ENCODE data around the gene WIPF1.

Gene WIPF1

DNA sequence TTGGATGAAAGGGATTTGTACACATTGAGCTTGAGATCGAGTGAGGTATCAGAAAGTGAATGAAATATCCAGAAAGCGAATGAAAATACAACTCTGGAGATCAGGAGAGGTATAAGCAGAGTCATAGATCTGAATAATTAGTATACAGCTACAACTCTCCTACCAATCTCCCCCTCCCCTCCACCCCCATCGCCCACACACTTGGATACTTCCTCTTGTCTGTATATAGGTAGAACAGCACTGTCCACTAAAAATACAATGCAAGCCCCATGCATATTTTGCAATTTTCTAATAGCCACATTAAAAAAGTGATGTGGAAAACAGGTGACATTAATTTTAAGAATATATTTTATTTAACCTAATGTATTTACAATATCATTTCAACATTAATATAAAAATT is 23.7 kb upstream of the WIPF1 start:
- DNase-seq (ENCODE audit: low read depth): no peak

DNA sequence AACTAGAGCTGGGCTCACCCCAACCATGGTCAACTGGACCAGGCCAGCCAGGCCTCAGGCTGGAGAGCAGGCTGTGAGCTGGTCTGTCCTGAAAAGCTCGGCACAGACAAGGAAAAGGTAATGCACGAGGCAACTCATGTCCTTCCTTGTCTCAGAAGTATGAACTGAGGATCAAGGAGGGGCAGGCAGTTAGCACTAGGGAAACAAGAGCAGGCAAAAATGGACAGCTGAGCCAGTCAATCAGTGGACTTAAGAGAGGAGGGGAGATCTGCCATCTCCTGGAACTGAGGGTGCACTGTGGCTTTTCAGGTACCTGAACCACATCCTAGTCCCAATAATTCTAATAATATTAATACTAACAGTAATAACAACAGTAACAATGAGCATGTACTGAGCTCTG is 20.6 kb upstream of the WIPF1 start:
- no peak for DNase-seq (ENCODE audit: low read depth)

DNA sequence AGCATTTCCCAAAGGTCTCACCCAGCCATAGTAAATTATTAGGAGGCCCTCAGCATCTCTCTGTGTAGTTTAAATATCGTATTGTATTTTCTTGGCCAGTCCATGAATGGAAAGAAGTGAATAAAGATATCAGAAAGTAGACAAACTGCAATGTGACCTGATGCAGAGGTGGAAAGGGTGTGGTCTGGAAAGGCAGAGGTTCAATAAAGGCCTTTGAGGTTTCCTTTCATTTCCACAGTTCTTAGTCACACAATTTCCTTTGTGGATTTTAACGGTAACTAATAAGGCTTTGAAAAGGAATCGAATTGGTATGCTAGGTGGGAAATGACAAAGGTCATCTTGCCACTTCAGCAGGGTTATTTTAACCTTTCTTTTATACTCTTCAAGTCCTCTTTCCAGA is 20.1 kb upstream of the WIPF1 start:
- DNase-seq (ENCODE audit: low read depth): no peak

GRCh38 chr2:174617120-174617519 is 19.5 kb upstream of the WIPF1 start:
- DNase-seq (ENCODE audit: low read depth): no peak

- no peak for DNase-seq (ENCODE audit: low read depth)
These were observed 18.4 kb upstream of the WIPF1 start for GRCh38 chr2:174615871-174616436.

DNA sequence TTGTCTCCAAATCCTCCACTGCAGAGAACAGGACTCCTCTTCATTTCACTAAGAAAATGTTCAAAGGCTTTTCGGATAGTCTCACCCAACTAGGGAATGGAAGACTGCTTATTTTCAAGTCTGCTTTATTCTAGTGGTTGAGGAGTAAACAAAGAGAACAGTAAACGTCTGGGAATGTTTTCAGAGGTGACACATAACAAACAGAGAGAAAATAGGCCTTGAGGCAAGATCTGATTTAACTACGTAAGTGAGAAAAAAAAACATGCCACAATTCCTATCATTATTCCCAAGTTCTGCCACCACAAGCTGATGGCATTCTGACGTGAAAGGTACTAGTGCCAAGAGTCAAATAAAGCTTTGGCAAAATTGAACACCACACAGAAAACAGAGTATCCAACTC is 16.7 kb upstream of the WIPF1 start:
- DNase-seq (ENCODE audit: low read depth): no peak

GRCh38 chr2:174613531-174613930 is 15.9 kb upstream of the WIPF1 start:
- no peak for DNase-seq (ENCODE audit: low read depth)

- no peak for DNase-seq (ENCODE audit: low read depth)
These were observed 15.4 kb upstream of the WIPF1 start for GRCh38 chr2:174612970-174613369.

DNA sequence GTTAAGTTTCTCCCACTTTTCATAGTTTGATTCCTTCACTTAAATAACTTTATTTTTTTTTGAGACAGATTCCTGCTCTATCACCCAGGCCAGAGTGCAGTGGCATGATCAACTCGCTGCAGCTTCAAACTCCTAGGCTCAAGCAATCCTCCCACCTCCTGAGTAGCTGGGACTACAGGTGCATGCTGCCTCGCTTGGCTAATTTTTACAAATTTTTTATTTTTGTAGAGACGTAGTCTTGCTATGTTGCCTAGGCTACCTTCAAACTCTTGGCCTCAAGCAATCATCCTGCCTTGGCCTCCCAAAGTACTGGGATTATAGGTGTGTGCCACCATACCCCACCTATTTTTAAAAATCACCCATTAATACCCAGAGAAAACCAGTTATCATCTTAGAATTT is 14.2 kb upstream of the WIPF1 start:
- DNase-seq (ENCODE audit: low read depth): no peak

DNA sequence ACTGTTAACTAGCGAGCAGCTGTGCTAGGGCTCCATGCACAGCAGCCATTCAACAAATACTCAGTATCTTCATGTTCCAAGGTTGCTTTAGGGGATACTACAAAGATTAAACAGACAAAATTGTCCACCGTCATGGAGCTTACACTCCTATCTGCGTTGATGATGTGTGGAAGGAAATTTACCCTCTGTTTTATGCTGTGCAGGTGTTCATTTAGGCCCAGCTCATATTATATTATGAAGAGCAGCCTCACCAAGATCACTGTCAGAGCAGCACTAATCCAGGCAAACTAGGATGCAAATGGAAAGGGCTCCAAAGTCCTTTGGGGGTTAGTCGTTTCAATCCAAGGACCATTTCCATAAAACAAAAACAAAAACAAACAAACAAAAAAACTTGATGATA is 13.4 kb upstream of the WIPF1 start:
- no peak for DNase-seq (ENCODE audit: low read depth)

DNA sequence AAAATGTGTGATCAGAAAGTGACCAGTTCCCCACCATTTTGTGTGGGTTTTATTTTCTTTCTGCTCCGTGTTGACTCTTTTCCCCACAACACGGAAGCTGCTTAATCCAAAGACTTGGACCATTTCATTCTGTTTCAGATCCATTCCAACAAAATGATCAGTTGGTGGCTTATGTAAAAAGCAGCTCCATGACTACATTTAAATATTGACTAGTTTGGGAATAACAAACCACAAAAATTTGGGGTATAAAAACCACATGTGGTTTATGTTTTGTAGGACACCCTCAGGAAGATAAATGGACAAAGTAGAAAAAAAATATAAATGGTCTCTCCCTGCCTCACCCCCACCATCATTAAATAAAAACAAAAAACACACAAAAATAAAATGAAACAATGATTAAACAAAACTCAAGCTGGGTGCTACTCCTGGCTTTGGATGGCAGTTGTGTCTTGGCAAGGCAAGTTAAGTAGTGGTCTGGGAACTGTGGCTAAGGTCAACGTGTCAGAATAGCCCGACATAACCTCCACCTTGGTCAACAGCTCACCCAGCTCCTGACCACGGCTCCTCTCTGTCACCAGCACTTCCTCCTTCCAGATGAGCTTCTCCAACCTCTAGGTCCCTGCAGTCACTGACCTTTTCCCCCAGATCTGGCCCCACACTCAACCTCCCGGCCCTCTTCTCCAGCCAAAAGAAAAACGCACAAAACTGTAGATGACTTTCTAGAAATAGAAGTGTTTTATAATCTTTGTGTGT is 12.8 kb upstream of the WIPF1 start:
- no peak for DNase-seq (ENCODE audit: low read depth)

GRCh38 chr2:174609261-174609660 is 11.7 kb upstream of the WIPF1 start:
- no peak for DNase-seq (ENCODE audit: low read depth)

GRCh38 chr2:174608866-174609214 is 11.2 kb upstream of the WIPF1 start:
- no peak for DNase-seq (ENCODE audit: low read depth)

DNA sequence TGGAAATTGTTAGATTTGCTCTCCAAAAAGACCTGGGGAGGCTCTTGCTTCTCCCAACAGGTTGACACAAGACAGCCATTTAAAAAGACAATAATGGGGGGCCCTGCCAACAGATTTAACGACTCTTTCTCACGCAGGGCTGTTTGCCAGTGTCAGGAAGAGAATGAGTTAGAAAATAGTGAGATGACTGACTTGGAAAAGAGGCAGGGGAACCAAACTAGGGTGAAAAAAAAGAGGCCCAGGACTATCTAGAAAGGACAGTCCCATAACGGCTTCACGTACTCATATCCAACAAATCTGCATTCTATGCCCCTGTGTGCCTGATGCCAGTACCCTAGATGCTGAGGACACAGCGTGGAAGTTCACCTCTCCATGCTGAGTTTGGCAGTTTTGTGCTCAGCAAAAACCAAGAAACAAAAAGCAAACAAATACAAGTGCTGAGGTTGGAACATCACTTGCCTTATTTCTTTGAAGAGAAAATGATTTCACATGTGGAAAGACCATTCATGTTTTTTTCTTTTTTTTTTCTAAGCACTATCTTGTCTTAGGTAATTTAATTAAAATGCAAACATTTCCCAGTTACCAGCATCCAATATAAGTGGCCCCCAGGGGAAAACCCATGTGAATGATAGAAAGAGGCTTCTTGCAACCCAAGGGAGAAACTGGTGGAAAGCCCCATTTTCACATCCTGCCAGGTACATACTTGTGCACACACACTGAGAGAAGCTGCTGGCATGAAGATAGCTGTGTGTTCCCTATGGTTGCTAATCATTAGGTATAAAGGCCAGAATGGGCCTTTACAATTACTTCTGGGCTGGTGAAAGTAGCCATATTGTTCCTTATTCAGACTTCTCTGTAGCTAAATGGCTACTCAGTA is 10.6 kb upstream of the WIPF1 start:
- DNase-seq (ENCODE audit: low read depth): no peak

DNA sequence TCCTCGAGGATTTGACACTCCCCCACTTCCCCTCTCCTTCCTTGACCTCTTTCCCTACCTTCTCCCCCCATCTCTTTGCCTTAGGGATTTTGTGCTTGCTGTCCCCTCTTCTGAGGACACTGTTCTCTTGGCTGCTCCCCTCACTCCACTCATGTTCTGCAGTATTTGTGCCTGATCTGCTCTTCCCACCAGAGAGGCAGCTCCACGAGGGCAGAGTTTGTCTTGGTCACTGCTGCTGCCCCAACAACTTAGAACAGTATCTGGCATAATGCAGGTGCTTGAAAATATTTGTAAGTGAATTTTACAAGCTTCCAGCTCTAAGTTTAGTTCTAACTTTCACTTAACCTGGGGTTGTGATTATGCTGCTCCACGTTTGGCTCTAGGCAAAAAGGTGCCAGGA is 10.0 kb upstream of the WIPF1 start:
- DNase-seq (ENCODE audit: low read depth): no peak

- DNase-seq (ENCODE audit: low read depth): no peak
These were observed 8.7 kb upstream of the WIPF1 start for GRCh38 chr2:174606336-174606735.

GRCh38 chr2:174605687-174606086 is 8.1 kb upstream of the WIPF1 start:
- no peak for DNase-seq (ENCODE audit: low read depth)

GRCh38 chr2:174603280-174603679 is 5.7 kb upstream of the WIPF1 start:
- DNase-seq (ENCODE audit: low read depth): no peak

DNA sequence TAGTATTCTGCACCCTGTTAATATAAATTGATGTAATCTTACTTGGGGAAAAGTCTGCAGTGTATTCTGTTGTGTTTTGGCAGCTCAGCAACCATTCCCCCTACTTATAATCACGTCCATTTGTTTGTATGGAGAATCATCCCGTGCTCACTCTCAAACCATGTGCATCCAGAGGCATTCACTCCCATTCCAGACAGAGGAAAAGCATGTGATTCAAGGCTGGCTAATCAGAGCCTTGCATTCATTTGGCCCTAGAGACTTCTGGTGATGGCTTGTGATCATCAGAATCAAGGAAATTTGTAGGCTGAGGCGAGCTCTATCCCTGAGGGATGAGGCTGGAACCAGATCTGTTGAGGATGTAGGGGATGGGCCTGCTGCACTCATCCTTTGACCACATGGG is 5.1 kb upstream of the WIPF1 start:
- DNase-seq (ENCODE audit: low read depth): no peak

- DNase-seq (ENCODE audit: low read depth): no peak
These were observed 2.7 kb upstream of the WIPF1 start for GRCh38 chr2:174600349-174600748.

GRCh38 chr2:174599310-174599921 is 1.8 kb upstream of the WIPF1 start:
- DNase-seq (ENCODE audit: low read depth): no peak

GRCh38 chr2:174597009-174597344 is 627 bp downstream of the WIPF1 start:
- DNase-seq (ENCODE audit: low read depth): no peak

DNA sequence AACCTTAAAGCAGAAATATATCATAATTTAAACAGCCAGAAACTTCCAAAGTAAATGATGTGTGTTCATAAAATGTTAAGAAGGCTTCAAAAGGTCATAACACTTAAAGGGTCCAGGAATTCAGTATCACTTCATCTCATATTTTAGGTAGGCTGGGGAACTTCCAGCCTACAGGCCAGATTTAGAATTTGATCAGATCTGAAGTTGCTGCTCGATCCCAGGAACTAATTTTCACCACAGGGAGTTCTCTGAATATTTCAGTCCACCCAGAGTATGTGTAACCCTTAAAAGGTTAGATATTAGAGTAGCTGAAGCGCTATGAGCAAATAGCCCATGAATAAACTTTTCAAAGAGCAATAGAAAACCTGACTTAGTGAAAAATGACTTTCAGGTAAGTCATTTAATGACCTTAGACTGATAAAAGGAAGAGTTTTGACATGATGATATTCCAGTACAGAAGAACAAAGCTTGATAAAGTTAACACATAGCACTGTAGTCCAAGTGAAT is 1.7 kb downstream of the WIPF1 start:
- no peak for DNase-seq (ENCODE audit: low read depth)

Data from activated gamma-delta T cell treated with anti-CD3 and anti-CD28 coated beads, Interleukin-2, amount 50 U/mL, for 16 hours (primary cell).